ENCODE measurements around the gene RIPK1.

Gene RIPK1

DNA sequence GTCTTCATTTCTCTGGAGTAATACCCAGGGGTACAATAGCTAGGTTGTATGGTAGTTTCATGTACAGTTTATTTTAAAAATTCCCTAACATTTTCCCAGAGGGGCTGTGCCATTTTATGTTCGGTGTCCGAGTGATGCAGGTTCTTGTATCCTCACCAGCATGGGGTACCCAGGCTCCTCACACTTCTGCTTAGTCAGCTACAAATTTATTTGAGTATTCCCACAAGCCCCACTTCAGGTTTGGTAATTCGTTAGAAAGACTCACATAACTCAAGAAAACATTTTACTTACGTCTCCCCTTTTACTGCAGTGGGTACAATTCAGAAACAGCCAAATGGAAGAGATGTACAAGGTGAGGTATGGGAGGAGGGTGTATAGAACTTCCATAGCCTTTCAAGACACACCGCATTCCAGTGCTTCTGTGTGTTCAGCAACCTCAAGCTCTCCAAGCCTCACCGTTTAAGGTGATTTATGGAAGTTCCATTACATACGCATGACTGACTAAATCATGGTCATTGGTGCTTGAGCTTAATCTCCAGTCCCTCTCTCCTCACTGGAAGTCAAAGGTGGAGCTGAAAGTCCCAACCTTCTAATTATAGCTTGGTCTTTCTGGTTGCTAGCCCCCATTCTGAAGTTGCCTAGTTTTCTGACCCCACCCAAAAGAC lies 18.1 kb downstream of the RIPK1 start:
- Mint-ChIP-seq H3K36me3 (ENCODE audit: low read depth) (peaks cover 69% of the 10 kb centered on the region), H3K9me3 (no peaks in the 10 kb centered on the region), H3K4me1 (ENCODE audit: low read depth) (peaks cover 13% of the 10 kb centered on the region), H3K4me3 (no peak overlapping the region), H3K27ac (no peak overlapping the region), H3K27me3 (ENCODE audit: low read depth) (no peaks in the 10 kb centered on the region)

DNA sequence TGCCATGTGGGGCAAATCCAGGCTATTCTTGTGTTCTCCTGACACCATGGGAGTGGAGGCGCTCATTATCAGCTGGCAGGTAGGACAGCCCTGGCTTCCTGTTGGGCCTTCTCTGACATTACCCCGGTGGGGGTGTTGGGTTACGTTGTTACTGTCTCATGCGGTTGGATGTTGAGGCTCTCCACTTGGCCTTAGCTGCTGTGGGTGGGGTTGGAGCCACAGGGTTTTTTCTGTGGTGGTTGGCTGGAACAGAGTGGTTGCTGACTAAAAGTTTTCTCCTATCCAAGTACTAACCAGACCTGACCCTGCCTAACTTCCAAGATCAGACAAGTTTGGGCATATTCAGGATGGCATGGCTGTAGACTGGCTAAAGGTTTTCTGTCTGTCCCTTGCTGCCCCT lies 20.2 kb downstream of the RIPK1 start:
- Mint-ChIP-seq H3K27ac (peak overlapping the region; percentile 41), H3K9me3 (no peaks in the 10 kb centered on the region), H3K4me3 (no peak overlapping the region), H3K27me3 (ENCODE audit: low read depth) (no peaks in the 10 kb centered on the region), H3K4me1 (ENCODE audit: low read depth) (peaks cover 13% of the 10 kb centered on the region), H3K36me3 (ENCODE audit: low read depth) (peaks cover 54% of the 10 kb centered on the region)

DNA sequence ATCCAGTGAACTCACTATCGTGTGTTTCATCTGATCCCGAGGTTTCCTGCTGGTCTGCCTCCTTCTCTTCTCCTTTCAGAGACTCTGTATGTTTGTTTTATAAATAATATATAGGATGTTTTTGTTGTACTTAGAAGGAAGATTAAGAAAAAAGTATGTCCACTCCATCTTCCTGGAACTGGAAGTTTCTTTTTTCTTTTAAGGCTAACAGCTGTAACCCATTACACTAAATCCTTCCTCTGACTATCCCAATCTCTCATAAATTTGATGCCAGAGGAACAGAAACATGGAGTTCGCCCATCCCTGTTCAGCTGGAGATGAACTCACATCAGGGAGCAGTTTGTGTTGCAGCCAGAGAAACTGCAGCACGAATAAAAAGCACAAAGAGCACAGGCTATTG lies 20.7 kb downstream of the RIPK1 start:
- H3K9me3 Mint-ChIP-seq = no peaks in the 10 kb centered on the region
- peaks cover 13% of the 10 kb centered on the region for H3K4me1 Mint-ChIP-seq (ENCODE audit: low read depth)
- no peaks in the 10 kb centered on the region for H3K27me3 Mint-ChIP-seq (ENCODE audit: low read depth)
- no peak overlapping the region for H3K4me3 Mint-ChIP-seq
- peaks cover 49% of the 10 kb centered on the region for H3K36me3 Mint-ChIP-seq (ENCODE audit: low read depth)
- H3K27ac Mint-ChIP-seq = no peak overlapping the region

DNA sequence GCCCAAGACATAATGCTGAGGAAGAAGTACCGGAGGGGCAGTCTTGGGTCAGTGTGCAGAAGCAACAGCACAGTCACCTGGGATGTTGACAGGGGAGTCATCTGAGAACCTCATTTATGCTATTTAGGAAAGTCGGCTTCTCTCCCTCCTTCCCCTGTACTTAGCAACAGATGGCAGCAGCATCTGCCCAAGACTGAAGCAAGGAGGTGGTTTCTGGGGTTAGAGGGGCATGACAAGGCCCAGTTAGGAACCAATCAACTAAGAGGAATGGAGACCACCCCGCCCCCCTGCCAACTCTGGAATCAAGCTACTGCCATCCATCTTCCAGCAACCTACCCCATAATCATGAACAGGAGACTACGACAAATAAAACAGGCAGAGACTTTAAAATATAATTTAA lies 21.7 kb downstream of the RIPK1 start:
- Mint-ChIP-seq H3K4me3 (no peak overlapping the region), H3K27me3 (ENCODE audit: low read depth) (no peaks in the 10 kb centered on the region), H3K4me1 (ENCODE audit: low read depth) (peaks cover 13% of the 10 kb centered on the region), H3K9me3 (no peaks in the 10 kb centered on the region), H3K27ac (no peak overlapping the region), H3K36me3 (ENCODE audit: low read depth) (peaks cover 42% of the 10 kb centered on the region)

DNA sequence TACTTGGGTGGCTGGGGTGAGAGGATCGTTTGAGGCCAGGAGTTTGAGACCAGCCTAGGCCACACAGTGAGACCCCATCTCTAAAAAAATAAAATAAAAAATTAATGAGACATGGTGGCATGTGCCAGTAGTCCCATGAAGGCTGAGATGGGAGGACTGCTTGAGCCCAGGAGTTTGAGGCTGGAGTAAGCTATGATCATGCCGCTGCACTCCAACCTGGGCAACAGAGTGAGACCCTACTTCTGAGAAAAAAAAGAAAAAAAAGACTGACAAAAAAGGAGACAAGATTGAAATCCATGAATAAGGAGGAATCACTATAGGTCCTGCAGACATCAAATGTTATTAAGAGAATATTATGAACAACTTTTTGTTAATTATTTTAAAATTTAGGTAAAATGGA lies 26.5 kb downstream of the RIPK1 start:
- no peak overlapping the region for H3K4me3 Mint-ChIP-seq
- H3K9me3 Mint-ChIP-seq = no peaks in the 10 kb centered on the region
- no peaks in the 10 kb centered on the region for H3K27me3 Mint-ChIP-seq (ENCODE audit: low read depth)
- peaks cover 1% of the 10 kb centered on the region for H3K4me1 Mint-ChIP-seq (ENCODE audit: low read depth)
- H3K36me3 Mint-ChIP-seq (ENCODE audit: low read depth) = peaks cover 29% of the 10 kb centered on the region
- H3K27ac Mint-ChIP-seq = no peak overlapping the region

- Mint-ChIP-seq H3K9me3 (no peaks in the 10 kb centered on the region), H3K27ac (no peak overlapping the region), H3K27me3 (ENCODE audit: low read depth) (no peaks in the 10 kb centered on the region), H3K4me1 (ENCODE audit: low read depth) (peaks cover 2% of the 10 kb centered on the region), H3K36me3 (ENCODE audit: low read depth) (peaks cover 45% of the 10 kb centered on the region), H3K4me3 (no peak overlapping the region)
Measured at GRCh38 chr6:3102875-3103274, 34.6 kb downstream of the RIPK1 start.

DNA sequence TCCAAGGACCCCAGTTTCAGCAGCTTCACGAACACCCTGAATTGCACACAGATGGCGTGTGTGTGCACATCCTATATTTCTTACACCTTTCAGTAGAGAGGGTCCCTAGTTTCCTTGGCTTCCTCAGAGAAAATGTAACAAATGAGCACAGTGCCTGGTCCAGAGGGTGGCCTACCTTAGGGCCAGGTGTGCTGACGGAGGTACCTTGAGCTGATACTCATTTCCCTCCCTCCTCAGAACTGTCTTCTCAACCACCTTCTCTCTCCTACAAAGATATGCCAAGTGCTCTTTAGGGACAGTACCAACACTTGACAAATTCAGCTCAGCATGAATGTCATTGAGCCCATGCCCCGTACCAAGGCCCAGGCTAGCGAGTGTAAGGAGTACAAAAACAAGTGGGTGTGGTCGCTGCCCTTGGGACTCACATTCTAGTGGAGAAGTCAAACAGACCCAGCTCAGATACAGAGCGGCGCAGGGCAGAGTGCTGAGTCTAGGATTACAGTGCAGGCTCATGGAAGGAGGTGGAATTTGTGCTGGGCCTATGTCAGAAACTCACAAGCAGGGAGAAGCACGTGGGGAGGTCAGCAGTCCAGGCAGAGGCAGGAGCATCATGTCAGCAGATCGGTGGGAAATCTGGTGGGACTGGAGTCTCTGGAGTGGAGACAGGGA lies 40.6 kb downstream of the RIPK1 start:
- Mint-ChIP-seq H3K9me3 (no peaks in the 10 kb centered on the region), H3K27me3 (ENCODE audit: low read depth) (no peaks in the 10 kb centered on the region), H3K4me1 (ENCODE audit: low read depth) (peaks cover 9% of the 10 kb centered on the region)

GRCh38 chr6:3109761-3110160 lies 41.5 kb downstream of the RIPK1 start:
- Mint-ChIP-seq H3K27me3 (ENCODE audit: low read depth) (no peaks in the 10 kb centered on the region), H3K36me3 (ENCODE audit: low read depth) (peaks cover 40% of the 10 kb centered on the region), H3K27ac (no peak overlapping the region), H3K9me3 (no peaks in the 10 kb centered on the region), H3K4me1 (ENCODE audit: low read depth) (peaks cover 9% of the 10 kb centered on the region), H3K4me3 (no peak overlapping the region)

More for the DNA sequence above, 40.6 kb downstream of the RIPK1 start:
- Mint-ChIP-seq H3K36me3 (ENCODE audit: low read depth) (peaks cover 44% of the 10 kb centered on the region), H3K27ac (peak overlapping the region; percentile 42), H3K4me3 (no peak overlapping the region)

GRCh38 chr6:3114377-3114776 lies 46.1 kb downstream of the RIPK1 start:
- H3K27ac Mint-ChIP-seq = no peak overlapping the region
- peaks cover 20% of the 10 kb centered on the region for H3K36me3 Mint-ChIP-seq (ENCODE audit: low read depth)
- no peaks in the 10 kb centered on the region for H3K9me3 Mint-ChIP-seq
- H3K4me1 Mint-ChIP-seq (ENCODE audit: low read depth) = peaks cover 17% of the 10 kb centered on the region
- no peak overlapping the region for H3K4me3 Mint-ChIP-seq
- H3K27me3 Mint-ChIP-seq (ENCODE audit: low read depth) = no peaks in the 10 kb centered on the region

- Mint-ChIP-seq H3K27ac (peak overlapping the region; percentile 91), H3K4me1 (ENCODE audit: low read depth) (peaks cover 17% of the 10 kb centered on the region), H3K4me3 (peak overlapping the region; percentile 86), H3K36me3 (ENCODE audit: low read depth) (peaks cover 7% of the 10 kb centered on the region), H3K27me3 (ENCODE audit: low read depth) (no peaks in the 10 kb centered on the region), H3K9me3 (no peaks in the 10 kb centered on the region)
Measured at GRCh38 chr6:3117912-3118352, 49.6 kb downstream of the RIPK1 start.

DNA sequence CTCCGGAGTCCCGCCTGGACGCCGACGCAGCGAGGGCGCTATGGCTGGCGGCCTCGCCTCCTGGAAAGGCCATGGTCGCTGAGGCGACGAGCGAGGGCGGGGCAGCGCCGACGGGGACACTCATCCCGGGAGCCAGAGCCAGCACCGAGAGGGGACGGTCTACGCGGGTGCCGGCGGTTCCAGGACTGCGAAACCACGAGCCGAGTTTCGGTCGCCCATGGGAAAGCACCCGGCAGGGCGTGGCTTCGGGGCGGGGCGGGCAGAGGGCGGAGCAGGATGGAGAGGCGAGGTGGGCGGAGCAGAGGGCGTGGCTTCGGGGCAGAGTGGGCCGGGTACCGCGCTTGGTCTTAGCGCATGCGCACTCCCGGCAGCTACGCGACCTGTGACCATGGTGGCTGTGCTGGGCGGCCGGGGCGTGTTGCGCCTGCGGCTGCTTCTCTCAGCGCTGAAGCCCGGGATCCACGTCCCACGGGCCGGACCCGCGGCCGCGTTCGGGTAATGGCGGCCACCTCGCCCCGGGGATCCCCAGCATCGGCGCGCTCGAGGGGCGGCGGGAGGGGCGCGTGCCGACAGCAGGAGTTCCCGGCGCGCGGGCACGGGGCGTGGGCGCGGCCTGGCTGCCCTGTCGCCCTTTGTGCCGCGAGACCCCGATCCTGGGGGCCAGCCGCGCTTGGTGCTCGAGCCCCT lies 50.2 kb downstream of the RIPK1 start, which contains the start of gene BPHL:
Gene BPHL, plus strand, starts transcription at position 359 of the 687 bp plus-strand sequence. Its CDS starts 30 bp downstream, at position 389.
- peak within 1 kb of the TSS; percentile 86 for H3K4me3 Mint-ChIP-seq
- H3K27ac Mint-ChIP-seq = peak within 1 kb of the TSS; percentile 91
- H3K36me3 Mint-ChIP-seq (ENCODE audit: low read depth) = peaks cover 6% of the 10 kb centered on the region
- H3K9me3 Mint-ChIP-seq = no peaks in the 10 kb centered on the region
- peaks cover 16% of the 10 kb centered on the region for H3K4me1 Mint-ChIP-seq (ENCODE audit: low read depth)
- peaks cover 2% of the 10 kb centered on the region for H3K27me3 Mint-ChIP-seq (ENCODE audit: low read depth)

DNA sequence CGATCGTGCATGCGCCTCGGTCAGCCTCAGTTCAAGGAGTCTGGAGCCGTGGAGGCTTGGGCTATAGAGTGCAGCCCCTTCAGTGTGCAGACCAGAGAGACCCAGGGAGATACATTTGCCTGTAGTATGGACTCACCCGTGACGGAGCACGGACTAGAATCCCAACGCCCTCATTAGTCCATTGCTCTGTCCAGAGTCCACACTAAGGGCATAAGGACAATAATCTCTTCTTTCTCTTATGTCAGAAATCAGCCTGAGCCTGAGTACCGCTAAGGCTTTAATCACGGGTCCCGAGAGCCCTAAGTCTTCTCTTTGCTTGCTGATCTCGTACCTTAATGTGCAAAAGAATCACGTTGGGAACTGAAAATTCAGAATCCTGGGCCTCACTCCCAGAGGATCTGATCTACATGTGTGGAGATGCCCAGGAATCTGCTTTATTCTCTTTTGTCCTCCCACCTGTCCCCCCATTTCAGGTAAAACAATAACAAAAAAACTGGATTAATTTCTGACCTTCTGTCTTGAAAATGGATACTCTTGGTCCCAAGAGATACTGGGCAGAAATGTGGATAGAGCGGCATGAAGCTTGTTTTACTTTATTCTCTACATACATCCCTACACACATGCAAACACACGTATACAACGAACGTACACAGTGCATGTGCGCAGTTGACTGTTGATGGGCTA lies 50.9 kb downstream of the RIPK1 start:
- Mint-ChIP-seq H3K4me3 (peak overlapping the region; percentile 86), H3K4me1 (ENCODE audit: low read depth) (peaks cover 15% of the 10 kb centered on the region), H3K9me3 (no peaks in the 10 kb centered on the region), H3K27me3 (ENCODE audit: low read depth) (peaks cover 4% of the 10 kb centered on the region), H3K27ac (peak overlapping the region; percentile 49), H3K36me3 (ENCODE audit: low read depth) (peaks cover 6% of the 10 kb centered on the region)

DNA sequence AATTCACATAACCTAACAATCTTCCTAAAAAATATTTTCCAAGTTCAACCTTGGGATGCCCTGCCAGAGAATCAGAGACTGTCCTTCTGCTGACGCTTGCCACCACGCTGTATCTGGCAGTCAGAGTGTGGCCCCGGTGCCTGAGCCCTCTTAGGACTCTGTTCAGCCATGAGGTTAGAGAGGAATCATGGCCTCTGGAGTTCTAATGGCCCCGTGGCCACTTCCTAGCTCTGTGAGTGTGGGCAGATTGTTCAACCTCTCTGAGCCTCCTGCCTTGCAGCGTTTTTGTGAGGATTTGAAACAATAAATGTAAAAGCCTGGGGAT lies 52.4 kb downstream of the RIPK1 start:
- Mint-ChIP-seq H3K4me1 (ENCODE audit: low read depth) (peaks cover 15% of the 10 kb centered on the region), H3K9me3 (no peaks in the 10 kb centered on the region), H3K36me3 (ENCODE audit: low read depth) (peaks cover 2% of the 10 kb centered on the region), H3K27me3 (ENCODE audit: low read depth) (peaks cover 4% of the 10 kb centered on the region), H3K4me3 (no peak overlapping the region), H3K27ac (no peak overlapping the region)

GRCh38 chr6:3122823-3123182 lies 54.5 kb downstream of the RIPK1 start:
- H3K4me3 Mint-ChIP-seq = no peak overlapping the region
- no peaks in the 10 kb centered on the region for H3K9me3 Mint-ChIP-seq

More at GRCh38 chr6:3122823-3123182, 54.5 kb downstream of the RIPK1 start:
- no peaks in the 10 kb centered on the region for H3K36me3 Mint-ChIP-seq (ENCODE audit: low read depth)
- H3K4me1 Mint-ChIP-seq (ENCODE audit: low read depth) = peaks cover 11% of the 10 kb centered on the region
- peaks cover 4% of the 10 kb centered on the region for H3K27me3 Mint-ChIP-seq (ENCODE audit: low read depth)
- H3K27ac Mint-ChIP-seq = no peak overlapping the region
